HG02678 (cell line): Measurements from ENCODE around the gene RELCH.
"Not testable (repeated sequence)": the region's sequence is repeated elsewhere in the genome, so short reads cannot be mapped to it uniquely, and the experiment has no call there.

Experiments used
- ATAC-seq: cut with Tn5 transposase; IDR thresholded peaks from one replicate; pipeline ENCODE4 v1.9.1; 2021; ENCODE audit warnings: mild to moderate bottlenecking, moderate library complexity; ENCODE audit not compliant: unreplicated experiment

RELCH gene, protein sequence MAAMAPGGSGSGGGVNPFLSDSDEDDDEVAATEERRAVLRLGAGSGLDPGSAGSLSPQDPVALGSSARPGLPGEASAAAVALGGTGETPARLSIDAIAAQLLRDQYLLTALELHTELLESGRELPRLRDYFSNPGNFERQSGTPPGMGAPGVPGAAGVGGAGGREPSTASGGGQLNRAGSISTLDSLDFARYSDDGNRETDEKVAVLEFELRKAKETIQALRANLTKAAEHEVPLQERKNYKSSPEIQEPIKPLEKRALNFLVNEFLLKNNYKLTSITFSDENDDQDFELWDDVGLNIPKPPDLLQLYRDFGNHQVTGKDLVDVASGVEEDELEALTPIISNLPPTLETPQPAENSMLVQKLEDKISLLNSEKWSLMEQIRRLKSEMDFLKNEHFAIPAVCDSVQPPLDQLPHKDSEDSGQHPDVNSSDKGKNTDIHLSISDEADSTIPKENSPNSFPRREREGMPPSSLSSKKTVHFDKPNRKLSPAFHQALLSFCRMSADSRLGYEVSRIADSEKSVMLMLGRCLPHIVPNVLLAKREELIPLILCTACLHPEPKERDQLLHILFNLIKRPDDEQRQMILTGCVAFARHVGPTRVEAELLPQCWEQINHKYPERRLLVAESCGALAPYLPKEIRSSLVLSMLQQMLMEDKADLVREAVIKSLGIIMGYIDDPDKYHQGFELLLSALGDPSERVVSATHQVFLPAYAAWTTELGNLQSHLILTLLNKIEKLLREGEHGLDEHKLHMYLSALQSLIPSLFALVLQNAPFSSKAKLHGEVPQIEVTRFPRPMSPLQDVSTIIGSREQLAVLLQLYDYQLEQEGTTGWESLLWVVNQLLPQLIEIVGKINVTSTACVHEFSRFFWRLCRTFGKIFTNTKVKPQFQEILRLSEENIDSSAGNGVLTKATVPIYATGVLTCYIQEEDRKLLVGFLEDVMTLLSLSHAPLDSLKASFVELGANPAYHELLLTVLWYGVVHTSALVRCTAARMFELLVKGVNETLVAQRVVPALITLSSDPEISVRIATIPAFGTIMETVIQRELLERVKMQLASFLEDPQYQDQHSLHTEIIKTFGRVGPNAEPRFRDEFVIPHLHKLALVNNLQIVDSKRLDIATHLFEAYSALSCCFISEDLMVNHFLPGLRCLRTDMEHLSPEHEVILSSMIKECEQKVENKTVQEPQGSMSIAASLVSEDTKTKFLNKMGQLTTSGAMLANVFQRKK

DNA sequence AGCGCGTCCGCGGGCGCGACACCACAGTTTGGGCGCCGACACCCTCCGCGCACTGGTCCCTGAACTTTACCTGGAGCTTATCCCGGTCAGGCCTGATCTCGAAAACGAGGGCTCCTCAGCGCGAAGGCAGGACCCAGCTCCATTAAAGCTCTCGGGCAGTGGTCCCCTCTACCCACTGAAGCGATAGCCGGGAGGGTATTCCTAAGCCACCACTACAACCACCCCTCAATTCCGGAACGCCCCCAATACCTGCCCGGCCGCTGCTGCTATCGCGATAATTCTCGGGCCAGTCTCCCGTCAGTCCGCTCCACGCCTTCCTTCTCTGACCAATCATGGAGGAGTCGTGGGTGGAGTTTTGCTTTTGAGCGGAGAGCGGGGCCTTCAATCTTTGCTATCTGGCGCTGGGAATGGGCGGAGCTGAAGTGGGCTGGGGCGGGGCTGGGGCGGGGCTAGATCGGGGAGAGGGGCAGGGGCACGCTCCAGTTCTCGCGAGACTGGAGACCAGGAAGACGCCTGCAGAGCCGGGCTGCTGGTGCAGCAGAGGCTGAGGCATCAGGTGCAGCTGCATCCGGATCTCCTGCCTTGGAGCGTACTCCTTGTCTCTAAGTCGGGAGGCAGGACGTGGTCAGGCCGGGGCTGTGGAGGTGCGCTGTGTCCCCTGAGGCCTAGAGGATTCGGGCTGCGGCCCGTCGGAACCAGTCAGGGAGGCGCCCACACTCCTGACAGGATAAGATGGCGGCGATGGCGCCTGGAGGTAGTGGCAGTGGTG lies at the start of gene RELCH, which contains the start of gene PIGN:
RELCH (plus strand) TSS at position 482 of the 769 bp plus-strand sequence; CDS start at position 733, 251 bp downstream.
PIGN (minus strand) TSS at position 283 of the 769 bp plus-strand sequence. CDS start 25,703 bp downstream, outside the sequence.
- ATAC-seq, result peak; percentile 91

DNA sequence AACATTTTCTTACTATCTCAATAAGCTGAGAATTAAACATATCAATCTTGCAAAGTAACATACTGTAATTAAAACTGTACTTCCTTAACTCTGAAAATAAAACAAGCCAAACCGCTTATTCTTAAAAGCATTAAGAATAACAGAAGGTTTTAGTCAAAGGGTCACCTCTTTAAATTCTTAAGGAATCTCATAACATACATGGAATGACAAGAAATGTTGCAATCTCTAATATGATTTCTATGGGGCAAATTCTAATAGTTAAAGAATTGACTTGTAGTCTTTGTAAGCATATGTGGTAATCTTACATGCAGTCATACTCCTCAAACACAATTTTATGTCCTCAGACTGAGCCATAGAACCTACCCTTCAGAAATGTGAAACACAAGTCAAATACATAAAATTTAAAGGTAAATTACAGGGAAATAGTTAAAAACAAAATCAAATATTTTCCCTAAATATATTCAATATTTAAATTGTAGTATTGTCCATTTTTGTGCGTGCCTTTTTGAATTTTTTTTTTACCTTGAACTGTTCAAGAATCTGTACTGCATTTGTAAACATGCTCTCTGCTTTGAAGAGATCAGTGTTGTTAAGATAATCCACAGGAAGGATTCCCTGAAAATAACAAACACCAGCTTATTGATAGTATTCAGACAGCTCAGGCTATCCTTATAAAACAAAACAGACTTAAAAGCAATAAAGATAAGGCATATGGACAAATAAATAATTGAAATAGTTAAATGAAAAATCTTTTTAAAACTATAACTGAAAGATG lies 48.4 kb upstream of the RELCH start:
- no peak for ATAC-seq

DNA sequence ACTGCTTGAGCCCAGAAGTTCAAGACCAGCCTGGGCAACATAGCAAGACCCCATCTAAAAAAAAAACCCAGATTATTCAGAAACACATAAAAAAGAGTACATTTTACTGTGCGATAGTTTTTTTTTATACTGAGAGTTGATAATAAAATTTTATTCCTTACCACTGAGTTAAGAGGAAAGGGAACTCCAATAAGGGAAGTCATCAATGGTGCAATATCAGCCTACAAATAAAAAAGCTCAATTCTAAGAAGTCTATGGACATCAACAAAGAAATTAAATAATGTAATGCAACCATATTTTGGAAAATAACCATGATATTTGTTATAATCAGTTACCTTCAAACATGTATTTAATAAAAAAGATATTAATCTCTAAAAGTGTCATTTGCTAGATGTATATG lies 46.8 kb upstream of the RELCH start:
- ATAC-seq, result no peak

DNA sequence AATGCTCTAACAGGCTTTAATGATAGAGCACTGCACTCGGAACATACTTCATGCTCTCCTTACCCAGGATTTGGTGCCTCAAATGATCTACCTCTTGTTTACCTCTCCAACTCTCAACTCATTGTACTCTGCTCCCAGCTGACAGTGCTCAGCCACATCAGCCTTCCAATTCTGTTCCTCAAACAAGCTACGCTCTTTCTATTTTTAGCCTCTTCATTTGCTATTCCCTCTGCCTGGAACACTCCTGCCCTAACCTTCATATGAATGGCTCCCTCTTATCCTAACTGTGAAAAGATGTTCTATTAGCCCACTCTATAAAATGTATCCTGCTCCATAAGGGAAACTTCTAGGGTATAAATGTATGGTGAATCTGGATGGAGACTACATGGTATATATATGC lies 42.7 kb upstream of the RELCH start:
- no peak for ATAC-seq

DNA sequence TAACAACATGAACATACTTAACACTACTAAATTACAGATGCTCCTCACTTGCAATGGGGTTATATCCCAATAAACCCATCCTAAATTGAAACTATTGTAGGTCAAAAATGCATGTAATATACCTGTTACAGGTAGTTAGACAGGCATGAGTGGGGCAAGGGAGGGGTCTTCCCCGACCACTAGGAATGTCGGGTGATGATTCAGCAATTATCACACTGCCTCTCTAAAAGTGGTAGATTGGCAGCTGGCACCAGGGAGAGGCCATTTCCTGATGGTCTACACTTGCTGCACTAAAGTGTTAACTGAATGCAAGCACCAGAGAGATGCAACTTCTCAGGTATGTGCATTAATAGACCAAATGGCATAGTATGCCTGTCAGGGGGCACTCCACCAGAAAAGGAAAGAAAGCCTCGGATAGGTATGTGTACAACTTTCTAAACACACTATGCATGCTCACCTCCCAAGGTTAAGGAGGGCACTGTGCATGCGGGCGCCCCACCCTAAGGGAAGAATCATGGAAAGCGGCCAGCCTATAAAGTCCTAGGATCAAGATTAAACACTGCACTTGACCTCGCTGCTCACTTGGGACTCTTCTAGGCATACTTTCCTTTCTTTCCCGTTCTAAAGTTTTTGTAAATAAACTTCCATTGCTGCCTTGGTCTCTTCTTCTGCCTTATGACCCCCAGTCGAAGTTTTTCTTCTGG lies 35.8 kb upstream of the RELCH start:
- ATAC-seq, result no peak

DNA sequence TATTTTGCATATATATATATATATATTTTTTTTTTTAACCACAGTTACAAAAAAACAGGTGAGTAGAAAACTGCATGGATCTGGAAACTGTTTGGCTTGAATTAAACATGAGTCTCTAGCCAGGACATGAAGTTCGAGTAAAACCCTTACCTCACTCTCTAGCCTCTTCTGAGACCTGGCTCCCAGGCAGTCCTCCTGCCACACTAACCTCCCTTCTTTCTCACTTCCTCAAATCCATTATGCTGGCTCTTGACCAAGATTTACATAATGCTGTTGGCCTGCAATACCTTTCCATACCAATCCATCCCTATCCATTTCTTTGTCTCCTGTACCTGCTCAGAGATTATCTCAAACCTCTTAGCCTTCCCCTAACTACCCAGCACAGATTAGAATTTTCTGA lies 34.2 kb upstream of the RELCH start:
- ATAC-seq, result peak; percentile 50

DNA sequence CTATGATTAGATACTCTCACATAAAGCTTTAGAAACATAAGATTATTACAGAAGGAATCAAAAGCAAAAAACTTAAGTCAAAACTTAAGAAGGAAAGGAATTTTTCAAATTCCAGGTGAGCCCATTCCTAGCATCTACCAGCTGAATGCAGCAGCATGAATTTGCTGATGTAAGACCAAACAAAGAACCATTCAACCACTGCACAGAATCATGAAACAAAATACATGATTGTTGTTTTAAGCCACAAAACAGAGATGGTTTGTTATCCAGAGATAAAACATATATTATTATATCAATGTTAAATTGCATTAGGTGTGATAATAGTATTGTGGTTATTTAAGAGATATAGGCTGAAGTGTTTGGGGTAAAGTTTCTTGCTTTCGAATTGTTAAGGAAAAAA lies 29.2 kb upstream of the RELCH start:
- ATAC-seq, result no peak

DNA sequence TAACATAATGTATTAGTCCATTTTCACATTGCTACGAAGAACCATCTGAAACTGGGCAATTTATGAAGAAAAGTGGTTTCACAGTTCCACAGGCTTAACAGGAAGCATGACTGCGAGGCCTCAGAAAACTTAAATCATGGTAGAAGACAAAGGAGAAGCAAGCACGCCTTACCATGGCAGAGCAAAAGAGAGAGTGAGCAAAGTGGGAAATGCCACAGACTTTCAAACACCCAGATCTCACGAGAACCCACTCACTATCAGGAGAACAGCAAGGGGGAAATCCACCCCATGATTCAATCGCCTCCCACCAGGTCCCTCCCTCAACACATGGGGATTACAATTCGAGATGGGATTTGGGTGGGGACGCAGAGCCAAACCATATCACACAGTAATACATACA lies 22.7 kb upstream of the RELCH start:
- ATAC-seq, result no peak

DNA sequence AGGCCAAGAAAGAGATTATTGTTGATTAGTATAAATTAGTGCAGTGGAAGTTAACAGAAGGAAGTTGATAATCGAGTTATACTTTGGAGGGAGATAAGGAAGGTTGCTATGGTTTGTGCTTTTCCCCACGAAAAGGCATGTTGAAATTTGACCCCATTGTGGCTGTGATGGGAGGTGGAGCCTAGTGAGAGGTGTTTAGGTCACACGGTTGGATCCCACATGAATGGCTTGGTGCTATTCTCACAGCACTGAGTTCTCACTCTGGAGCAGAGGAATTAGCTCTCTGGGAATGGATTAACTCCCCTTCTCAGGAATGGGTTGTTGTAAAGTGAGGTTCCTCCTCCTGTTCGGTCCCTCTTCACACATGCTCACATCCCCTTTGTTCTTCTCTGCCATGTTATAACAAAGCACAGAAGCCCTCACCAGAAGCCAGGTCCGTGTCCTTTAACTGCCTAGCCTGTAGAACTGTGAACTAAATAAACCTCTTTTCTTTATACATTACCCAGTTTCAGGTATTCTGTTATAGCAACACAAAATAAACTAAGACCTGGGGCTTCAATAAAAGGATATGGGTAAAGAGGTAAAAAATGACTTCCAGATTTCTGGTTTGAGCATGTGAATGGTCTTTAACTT lies 22.1 kb upstream of the RELCH start:
- no peak for ATAC-seq

DNA sequence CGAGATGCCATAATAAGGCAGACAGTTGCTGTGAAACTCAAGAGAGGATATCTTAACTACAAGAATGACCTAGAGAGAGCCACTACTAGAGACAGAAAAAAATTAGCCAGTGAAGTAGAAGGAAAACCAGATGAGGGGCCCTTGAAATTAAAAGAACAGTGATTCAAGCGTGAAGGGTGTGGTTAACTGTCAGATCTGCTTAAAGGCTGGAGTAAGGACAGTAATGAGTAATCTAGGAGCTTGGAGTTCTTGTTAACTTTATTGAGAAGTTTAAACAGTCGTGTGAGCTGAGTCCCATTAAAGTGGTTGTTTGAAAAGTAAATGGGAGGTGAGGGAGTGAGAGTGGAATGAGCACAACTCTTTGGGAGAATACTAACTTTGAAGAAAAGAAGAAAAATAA lies 21.5 kb upstream of the RELCH start:
- no peak for ATAC-seq

DNA sequence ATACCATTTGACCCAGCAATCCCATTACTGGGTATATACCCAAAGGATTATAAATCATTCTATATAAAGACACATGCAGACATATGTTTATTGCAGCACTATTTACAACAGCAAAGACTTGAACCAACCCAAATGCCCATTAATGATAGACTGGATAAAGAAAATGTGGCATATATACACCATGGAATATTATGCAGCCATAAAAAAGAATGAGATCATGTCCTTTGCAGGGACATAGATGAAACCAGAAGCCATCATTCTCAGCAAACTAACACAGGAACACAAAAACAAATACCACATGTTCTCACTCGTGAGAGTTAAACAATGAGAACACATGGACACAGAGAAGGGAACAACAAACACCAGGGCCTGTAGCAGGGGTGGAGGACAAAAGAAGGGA lies 20.5 kb upstream of the RELCH start:
- not testable (repeated sequence) for ATAC-seq

DNA sequence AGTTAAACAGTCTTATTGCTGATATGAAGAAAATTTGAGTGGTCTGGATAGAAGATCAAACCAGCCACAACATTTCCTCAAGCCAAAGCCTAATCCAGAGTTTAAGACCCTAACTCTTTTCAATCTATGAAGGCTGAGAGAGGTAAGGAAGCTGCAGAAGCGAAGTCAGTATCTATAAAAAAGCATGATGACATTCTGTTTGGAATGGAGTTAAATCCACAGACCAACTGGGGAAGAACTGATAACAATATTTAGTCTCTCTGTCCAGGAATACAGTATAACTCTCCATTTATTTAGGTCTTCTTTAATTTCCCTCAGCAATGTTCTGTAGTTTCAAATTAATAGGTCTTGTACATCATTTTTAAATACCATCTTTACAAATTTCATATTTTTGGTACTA lies 16.2 kb upstream of the RELCH start:
- ATAC-seq, result no peak

DNA sequence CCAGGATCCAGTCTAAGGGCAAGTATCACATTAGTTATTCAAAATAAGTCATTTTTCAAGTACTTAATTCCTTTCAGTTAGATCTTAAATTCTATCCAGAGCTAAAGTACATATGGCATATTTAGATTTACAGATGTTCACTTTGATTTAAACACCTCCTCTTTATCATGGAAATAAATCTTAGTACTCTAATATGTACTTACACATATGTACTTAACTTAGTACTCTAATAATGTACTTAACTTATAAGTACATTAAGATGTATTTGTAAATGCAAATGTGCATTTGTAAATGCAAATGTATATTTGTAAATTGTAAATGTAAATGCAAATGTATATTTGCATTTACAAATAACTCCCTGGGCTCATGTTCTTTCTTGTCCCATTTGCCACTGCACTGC lies 14.8 kb upstream of the RELCH start:
- ATAC-seq, result no peak

DNA sequence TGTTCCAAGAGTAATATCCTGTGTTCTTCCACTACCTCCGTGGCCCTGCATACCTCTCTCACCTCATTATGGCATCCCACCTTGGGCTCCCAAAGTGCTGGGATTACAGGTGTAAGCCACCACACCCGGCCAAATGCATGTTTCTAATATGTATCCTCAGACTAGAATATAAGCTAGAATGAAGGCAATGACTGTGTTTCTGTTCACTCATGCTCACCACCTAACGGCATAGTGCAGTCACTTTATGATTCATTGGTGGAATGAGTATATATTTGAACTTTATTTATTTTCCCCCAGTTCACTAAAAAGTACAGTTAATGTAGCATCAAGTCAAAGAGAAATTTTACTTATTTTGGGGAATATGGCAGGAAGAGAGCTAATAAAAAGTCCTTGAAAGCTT lies 11.5 kb upstream of the RELCH start:
- no peak for ATAC-seq

DNA sequence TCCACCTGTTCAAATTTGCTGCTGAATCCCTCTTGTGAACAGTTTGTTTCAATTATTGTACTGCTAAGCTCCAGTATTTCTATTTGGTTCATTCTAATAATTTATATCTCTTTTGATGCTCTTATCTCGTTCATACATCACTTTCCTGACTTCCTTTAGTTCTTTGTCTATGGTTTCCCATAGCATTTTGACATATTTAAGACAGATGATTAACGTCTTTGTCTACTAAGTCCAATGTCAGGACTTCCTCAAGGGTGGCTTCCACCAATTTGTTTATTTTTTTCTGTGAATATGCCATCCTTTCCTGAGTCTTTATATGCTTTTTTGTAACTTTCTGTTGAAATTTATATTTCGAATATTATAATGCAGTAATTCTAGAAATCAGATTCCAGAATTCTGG lies 9.8 kb upstream of the RELCH start:
- ATAC-seq, result no peak

DNA sequence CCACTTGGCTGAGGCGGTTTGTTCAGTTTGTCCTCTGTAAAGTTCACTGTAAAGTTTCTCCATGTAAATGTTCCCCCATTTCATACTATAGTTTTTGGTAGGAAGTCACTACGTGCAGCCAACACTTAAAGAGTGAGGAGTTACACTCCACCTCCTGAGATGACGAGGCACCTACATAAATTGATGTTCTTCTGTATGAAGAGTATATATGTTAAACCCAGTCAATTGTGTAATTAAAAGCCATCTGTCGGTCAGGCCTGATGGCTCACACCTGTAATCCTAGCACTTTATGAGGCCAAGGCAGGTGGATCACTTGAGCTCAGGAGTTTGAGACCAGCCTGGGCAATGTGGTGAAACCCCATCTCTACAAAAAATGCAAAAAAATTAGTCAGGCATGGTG lies 7.8 kb upstream of the RELCH start:
- peak; percentile 43 for ATAC-seq

DNA sequence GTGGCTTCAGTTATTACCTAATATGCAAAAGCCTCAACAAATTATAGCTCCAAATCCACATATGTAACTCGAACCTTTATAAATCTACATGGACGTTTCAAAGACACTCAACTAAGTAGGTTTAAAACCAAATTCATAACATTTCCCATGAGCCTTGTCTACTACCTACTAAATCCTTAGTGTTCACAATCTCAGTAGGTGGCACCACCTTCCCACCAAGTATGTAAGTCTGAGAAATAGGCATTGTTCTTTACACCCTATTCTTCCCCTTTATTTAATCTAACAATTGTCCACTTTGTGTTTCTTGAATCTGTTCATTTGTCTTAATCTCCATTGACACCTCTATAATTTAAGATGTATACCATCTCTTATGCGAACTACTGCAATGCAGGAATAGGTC lies 4.8 kb upstream of the RELCH start:
- no peak for ATAC-seq

DNA sequence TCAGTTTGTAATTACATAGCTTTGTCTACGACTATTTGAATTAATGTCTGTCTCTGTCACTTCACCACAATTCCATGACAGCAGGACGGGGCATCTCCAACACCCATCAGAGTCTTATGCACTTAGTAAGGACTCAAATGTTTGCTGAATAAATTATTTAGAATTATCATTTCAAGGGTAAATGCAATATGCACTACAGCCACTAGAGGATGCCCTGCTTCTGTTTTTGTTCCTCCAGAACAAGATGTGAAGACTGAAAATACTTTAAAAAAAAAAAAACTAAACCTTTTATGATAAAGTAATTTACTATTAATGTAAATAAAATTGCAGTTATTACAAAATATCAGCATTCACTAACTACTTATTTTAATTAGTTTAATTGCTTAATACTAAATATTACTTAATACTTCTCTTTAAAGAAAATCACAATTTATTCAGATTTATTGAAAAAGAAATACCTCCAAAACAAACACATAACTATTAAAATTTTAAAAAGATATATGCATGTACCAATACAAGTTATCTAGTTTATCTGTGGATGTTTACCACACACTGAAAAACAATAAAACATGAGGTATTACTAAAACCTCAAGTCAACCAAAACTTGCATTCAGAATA lies 3.4 kb upstream of the RELCH start:
- ATAC-seq, result no peak
